Right lobe of liver (tissue), 6 donors: ENCODE results near the gene IQCH. TPM values are rescaled to one million over a fixed set of nuclear protein-coding genes. Genes with fewer than 3 reads are reported as not detected.
A peak's percentile ranks its signal among the peaks of the same experiment; 100 is the strongest.
"Not testable (repeated sequence)": the region's sequence is repeated elsewhere in the genome, so short reads cannot be mapped to it uniquely, and the experiment has no call there.

ENCODE experiments used
- ATAC-seq, 4 donors: fragments of 200-7000 bp; cut with Tn5 transposase; one replicate each; pipeline ENCODE4 v1.9.1; 2020; ENCODE audit warnings: mild to moderate bottlenecking in 4 of 4, moderate library complexity in 4 of 4
- DNase-seq, 3 donors: peaks; one replicate each; pipeline ENCODE4 v3.0.0-alpha.2; 2020
- H3K27ac ChIP-seq, 3 donors: fragments of 200-600 bp; one replicate each; pipeline ENCODE4 v1.8.0; 2022
- H3K27me3 ChIP-seq, 2 donors: fragments of 200-600 bp; one replicate each; pipeline ENCODE4 v1.8.0; 2022
- H3K36me3 ChIP-seq, 4 donors: fragments of 200-600 bp; sonication (generic) in 1 of 4; one replicate each; pipeline versions ENCODE4 v1.5.1 to v1.8.0; 2017 to 2022; ENCODE audit warnings: control low read depth in 1 of 4
- H3K4me1 ChIP-seq, 4 donors: fragments of 200-600 bp; sonication (generic) in 1 of 4; one replicate each; pipeline versions ENCODE4 v1.5.1 to v1.8.0; 2017 to 2022; ENCODE audit warnings: control low read depth in 1 of 4
- H3K4me3 ChIP-seq, 3 donors: fragments of 200-600 bp; one replicate each; pipeline ENCODE4 v1.8.0; 2022
- H3K9me3 ChIP-seq, 4 donors: fragments of 200-600 bp; sonication (generic) in 1 of 4; one replicate each; pipeline versions ENCODE4 v1.5.1 to v1.8.0; 2017 to 2022; ENCODE audit warnings: control low read depth in 1 of 4
- POLR2A ChIP-seq: fragments of 450-650 bp; IDR thresholded peaks from one replicate; pipeline ENCODE4 v1.6.1; 2017; ENCODE audit warnings: antibody characterized with exemption, mild to moderate bottlenecking
- WGBS: methylation state at CpG from one replicate; pipeline ENCODE4 v1.1.6; 2018; ENCODE audit warnings: low coverage, low lambda C conversion rate; ENCODE audit not compliant: insufficient coverage; ENCODE audit errors: missing lambda C conversion rate; 5-methylcytosine and 5-hydroxymethylcytosine counted together
- intact Hi-C, 2 donors: fragments of 100-400 bp; cut with DNase I; formaldehyde crosslinking; loops; one replicate each; pipeline versions ENCODE4 v1.11.2 to v1.14.1; 2022
- total RNA-seq, 6 experiments: library from RNA; depleted of rRNA in 2 of 6; stranded (reverse); fragments of >200 nt in 2 of 6; fragmentation: NEBNext Ultra II Directional in 3 of 6; extraction: Animal tissue kit (Norgen Biotek cat#: 25700) in 3 of 6; gene quantifications; one replicate each; pipeline versions ENCODE4 v1.1.0 to v1.2.4, GENCODE V29; 2016 to 2023
- TF ChIP-seq, protein P1 (sequence below), 4 donors: fragments of 200-600 bp in 3 of 4; fragments of 450-650 bp in 1 of 4; IDR thresholded peaks; one replicate each; pipeline versions ENCODE4 v1.5.1 to v1.8.0; 2016 to 2022; ENCODE audit warnings: antibody characterized with exemption in 4 of 4, mild to moderate bottlenecking in 2 of 4
- donor health status: DM: no; HTN: yes; CAD: no.
- donor health status: DM: no; HTN: no; CAD: no.
- donor health status: DM: no; HTN: no; CAD: no.
- donor health status: DM: no; HTN: yes; CAD: no.
- donor health status: DM: no; HTN: yes; CAD: no.

IQCH gene
- total RNA-seq, 6 experiments from 2014 or later: 0.91 to 2.3 (median 1.4) TPM

DNA sequence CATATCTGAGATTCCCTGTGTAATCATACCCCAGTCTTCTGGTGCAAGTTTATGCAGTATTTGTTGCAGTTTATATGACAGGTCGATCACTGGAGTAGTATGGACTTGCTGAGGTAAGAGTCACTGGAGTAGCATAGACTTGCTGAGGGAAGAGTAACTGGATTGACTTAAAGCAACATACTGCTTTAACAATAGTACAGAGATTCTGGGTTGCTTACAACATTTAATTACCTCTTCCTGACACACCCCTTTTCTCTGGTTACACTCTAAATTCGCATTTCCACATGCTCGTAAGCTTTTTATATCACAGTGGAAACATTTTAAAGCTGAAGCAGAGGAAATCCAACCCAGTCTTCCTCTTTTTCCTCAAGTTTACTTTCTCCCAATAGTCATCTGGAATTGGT, 11.9 kb upstream of the IQCH start:
- H3K9me3 ChIP-seq: no peaks in the 10 kb centered on the region
- no peak overlapping the region for H3K4me3 ChIP-seq
- H3K4me1 ChIP-seq: no peaks in the 10 kb centered on the region
- WGBS: 55% methylated on average over 3 of the region's 3 CpGs
- no peaks in the 10 kb centered on the region for H3K27me3 ChIP-seq
- intact Hi-C loops: no loop called here
- TF ChIP-seq, protein P1, sequence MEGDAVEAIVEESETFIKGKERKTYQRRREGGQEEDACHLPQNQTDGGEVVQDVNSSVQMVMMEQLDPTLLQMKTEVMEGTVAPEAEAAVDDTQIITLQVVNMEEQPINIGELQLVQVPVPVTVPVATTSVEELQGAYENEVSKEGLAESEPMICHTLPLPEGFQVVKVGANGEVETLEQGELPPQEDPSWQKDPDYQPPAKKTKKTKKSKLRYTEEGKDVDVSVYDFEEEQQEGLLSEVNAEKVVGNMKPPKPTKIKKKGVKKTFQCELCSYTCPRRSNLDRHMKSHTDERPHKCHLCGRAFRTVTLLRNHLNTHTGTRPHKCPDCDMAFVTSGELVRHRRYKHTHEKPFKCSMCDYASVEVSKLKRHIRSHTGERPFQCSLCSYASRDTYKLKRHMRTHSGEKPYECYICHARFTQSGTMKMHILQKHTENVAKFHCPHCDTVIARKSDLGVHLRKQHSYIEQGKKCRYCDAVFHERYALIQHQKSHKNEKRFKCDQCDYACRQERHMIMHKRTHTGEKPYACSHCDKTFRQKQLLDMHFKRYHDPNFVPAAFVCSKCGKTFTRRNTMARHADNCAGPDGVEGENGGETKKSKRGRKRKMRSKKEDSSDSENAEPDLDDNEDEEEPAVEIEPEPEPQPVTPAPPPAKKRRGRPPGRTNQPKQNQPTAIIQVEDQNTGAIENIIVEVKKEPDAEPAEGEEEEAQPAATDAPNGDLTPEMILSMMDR (IDR thresholded peaks at IDR 0.05): no peak
- TF ChIP-seq POLR2A: no peak
- DNase-seq (no peak), ATAC-seq (peak in 1 of 4 donors; percentile 24)
- no peaks in the 10 kb centered on the region for H3K36me3 ChIP-seq
- H3K27ac ChIP-seq: no peak overlapping the region

DNA sequence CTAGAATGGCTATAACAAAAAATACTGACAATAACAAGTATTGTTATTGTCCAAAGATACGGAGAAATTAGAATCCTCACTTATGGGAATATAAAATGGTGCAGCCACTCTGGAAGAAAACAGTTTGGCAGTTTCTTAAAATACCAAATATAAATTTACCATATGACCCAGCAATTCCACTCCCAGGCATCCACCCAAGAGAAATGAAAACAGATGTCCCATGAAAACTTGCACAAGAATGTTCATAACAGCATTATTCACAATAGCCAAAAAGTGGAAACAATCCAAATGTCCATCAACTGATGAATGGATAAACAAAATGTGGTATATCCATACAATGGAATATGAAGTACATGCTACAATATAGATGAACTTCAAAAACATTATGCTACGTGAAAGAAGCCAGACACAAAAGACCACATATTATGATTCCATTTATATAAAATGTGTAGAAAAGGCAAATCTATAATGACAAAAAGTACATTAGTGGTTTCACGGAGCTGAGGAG, 9.6 kb upstream of the IQCH start:
- no peak overlapping the region for H3K4me3 ChIP-seq
- 93% methylated on average over 3 of the region's 3 CpGs for WGBS
- no peaks in the 10 kb centered on the region for H3K9me3 ChIP-seq
- DNase-seq (no peak), ATAC-seq (no peak)
- no peaks in the 10 kb centered on the region for H3K36me3 ChIP-seq
- TF ChIP-seq, protein P1 (IDR thresholded peaks at IDR 0.05): no peak
- TF ChIP-seq POLR2A: no peak
- no peaks in the 10 kb centered on the region for H3K4me1 ChIP-seq
- intact Hi-C loops: no loop called here
- H3K27me3 ChIP-seq: no peaks in the 10 kb centered on the region
- no peak overlapping the region for H3K27ac ChIP-seq

DNA sequence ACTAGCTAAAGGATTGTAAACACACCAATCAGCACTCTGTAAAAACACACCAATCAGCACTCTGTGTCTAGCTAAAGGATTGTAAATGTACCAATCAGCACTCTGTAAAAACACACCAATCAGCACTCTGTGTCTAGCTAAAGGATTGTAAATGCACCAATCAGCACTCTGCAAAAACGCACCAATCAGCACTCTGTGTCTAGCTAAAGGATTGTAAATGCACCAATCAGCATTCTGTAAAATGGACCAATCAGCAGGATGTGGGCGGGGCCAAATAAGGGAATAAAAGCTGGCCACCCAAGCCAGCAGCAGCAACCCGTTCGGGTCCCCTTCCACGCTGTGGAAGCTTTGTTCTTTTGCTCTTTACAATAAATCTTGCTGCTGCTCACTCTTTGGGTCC, 8.0 kb upstream of the IQCH start:
- DNase-seq, ATAC-seq, H3K4me1 ChIP-seq, H3K9me3 ChIP-seq, H3K4me3 ChIP-seq, H3K27me3 ChIP-seq, H3K36me3 ChIP-seq, H3K27ac ChIP-seq, intact Hi-C loops: not testable (repeated sequence)
- 67% methylated on average over 1 of the region's 5 CpGs for WGBS

DNA sequence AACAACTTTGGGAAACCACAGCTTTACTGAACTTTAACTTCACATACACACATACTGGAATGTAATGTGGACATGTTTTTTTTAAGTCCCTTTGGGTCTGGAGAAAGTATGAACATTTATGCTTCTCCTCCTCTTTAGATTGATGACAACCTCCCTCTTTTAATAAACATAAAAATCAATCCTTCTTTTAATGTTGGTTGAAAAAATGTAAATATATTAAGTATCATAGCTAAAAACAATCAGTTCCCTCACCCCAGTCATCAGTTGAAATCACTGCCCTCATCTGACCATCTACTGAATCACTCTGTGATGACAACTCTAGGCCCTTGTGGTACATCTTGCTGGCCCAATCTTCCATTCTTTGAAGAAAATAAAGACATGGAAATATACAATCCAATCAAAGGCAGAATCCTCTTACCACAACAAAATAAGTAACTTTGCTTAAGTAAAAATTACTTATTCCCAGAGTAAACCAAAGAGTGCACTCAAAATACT, 6.5 kb upstream of the IQCH start:
- peaks cover 0 to 4% (median 0%) of the 10 kb centered on the region in 4 donors for H3K4me1 ChIP-seq
- TF ChIP-seq, protein P1 (IDR thresholded peaks at IDR 0.05): no peak
- TF ChIP-seq POLR2A: no peak
- no peaks in the 10 kb centered on the region for H3K36me3 ChIP-seq
- DNase-seq: no peak
- intact Hi-C loops: no loop called here
- no peak for ATAC-seq
- H3K27ac ChIP-seq: no peak overlapping the region
- no peaks in the 10 kb centered on the region for H3K27me3 ChIP-seq
- no peaks in the 10 kb centered on the region for H3K9me3 ChIP-seq
- no peak overlapping the region for H3K4me3 ChIP-seq

DNA sequence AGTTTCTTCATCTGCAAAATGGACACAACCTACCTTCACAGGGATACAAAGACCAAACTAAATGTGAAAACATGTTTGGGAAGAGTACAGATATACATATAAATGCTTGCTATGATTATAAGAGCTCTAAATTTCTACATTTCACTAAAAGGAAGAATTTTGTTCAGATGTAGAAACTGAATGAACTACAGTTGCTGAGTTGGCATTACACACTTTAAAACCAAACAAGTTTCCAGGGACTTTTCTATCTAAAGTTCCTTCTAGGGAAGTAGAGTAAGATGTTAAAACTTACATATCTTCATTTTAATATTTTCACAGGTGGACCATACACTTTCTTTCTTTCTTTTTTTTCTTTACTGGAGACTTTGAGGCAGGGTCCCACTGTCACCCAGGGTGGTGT, 4.8 kb upstream of the IQCH start:
- Histone ChIP-seq H3K9me3 (no peaks in the 10 kb centered on the region), H3K36me3 (no peaks in the 10 kb centered on the region), H3K4me1 (peaks cover 0 to 12% (median 0%) of the 10 kb centered on the region in 4 donors), H3K27ac (no peak overlapping the region), H3K4me3 (no peak overlapping the region), H3K27me3 (no peaks in the 10 kb centered on the region)
- intact Hi-C loops: no loop called here
- ATAC-seq: no peak
- DNase-seq: no peak
- TF ChIP-seq POLR2A: no peak
- TF ChIP-seq, protein P1 (IDR thresholded peaks at IDR 0.05): no peak
